Measurements from ENCODE around the gene CHSY1.
"Not testable (repeated sequence)": the region's sequence is repeated elsewhere in the genome, so short reads cannot be mapped to it uniquely, and the experiment has no call there.

Gene CHSY1

GRCh38 chr15:101251830-101252820, at the start of gene CHSY1:
TSS of gene CHSY1 (minus strand) at chr15:101252048. CDS start at chr15:101251456, 592 bp downstream.
- Histone ChIP-seq H3K36me3 (replicated peaks) (peaks cover 8% of the 10 kb centered on the region), H3K27me3 (ENCODE audit: low read depth) (0 out of 2 replicates have a peak, but pooled peaks cover 3% of the 10 kb centered on the region), H3K9me3 (no peaks in the 10 kb centered on the region), H3K4me1 (peaks cover 7% of the 10 kb centered on the region), H3K4me3 (peak within 1 kb of the TSS; percentile 62)
- in situ Hi-C loops (cut with MboI; ENCODE audit: low sequenced_read_pairs): loop anchor here (25.0 kb wide), 1 partner anchor 340 kb away; the partner anchor contains the start of gene LRRK1
- DNase-seq (ENCODE audit: low spot score in 2 of 2): peak; percentile 74 to 87

- Histone ChIP-seq H3K36me3 (replicated peaks) (peaks cover 9% of the 10 kb centered on the region), H3K4me1 (peaks cover 17% of the 10 kb centered on the region), H3K27me3 (ENCODE audit: low read depth) (no peaks in the 10 kb centered on the region), H3K4me3 (peak overlapping the region; percentile 76), H3K9me3 (no peaks in the 10 kb centered on the region)
- DNase-seq (ENCODE audit: low spot score in 2 of 2): no peak
- in situ Hi-C loops (cut with MboI; ENCODE audit: low sequenced_read_pairs): loop anchor here (5.0 kb wide), 1 partner anchor 346 kb away; no protein-coding TSS in a partner anchor
These were observed 44.9 kb upstream of the CHSY1 start for GRCh38 chr15:101296418-101297405.

- H3K36me3 ChIP-seq (replicated peaks): peaks cover 17% of the 10 kb centered on the region
- H3K27me3 ChIP-seq (ENCODE audit: low read depth): no peaks in the 10 kb centered on the region
- H3K4me1 ChIP-seq: peaks cover 17% of the 10 kb centered on the region
- in situ Hi-C loops (cut with MboI; ENCODE audit: low sequenced_read_pairs): loop anchor here (5.0 kb wide), 1 partner anchor 347 kb away; no protein-coding TSS in a partner anchor
- no peak for DNase-seq (ENCODE audit: low spot score in 2 of 2)
- H3K9me3 ChIP-seq: no peaks in the 10 kb centered on the region
- peak overlapping the region; percentile 76 for H3K4me3 ChIP-seq
These were observed 43.8 kb upstream of the CHSY1 start for GRCh38 chr15:101295607-101296161.

- Histone ChIP-seq H3K4me3 (peak within 1 kb of the TSS; percentile 76), H3K27me3 (ENCODE audit: low read depth) (no peaks in the 10 kb centered on the region), H3K36me3 (replicated peaks) (peaks cover 21% of the 10 kb centered on the region), H3K9me3 (no peaks in the 10 kb centered on the region), H3K4me1 (peaks cover 17% of the 10 kb centered on the region)
- in situ Hi-C loops (cut with MboI; ENCODE audit: low sequenced_read_pairs): loop anchor here (5.0 kb wide), 1 partner anchor 347 kb away; no protein-coding TSS in a partner anchor
- peak; percentile 93 to 97 for DNase-seq (ENCODE audit: low spot score in 2 of 2)
These were observed 43.1 kb upstream of the CHSY1 start, which contains the start of gene SNRPA1 for GRCh38 chr15:101294731-101295606. TSS of gene SNRPA1 (minus strand) at chr15:101295248. CDS start at chr15:101295178, 70 bp downstream.

GRCh38 chr15:101293122-101293521, 41.3 kb upstream of the CHSY1 start:
- H3K27me3 ChIP-seq (ENCODE audit: low read depth): no peaks in the 10 kb centered on the region
- DNase-seq (ENCODE audit: low spot score in 2 of 2): no peak
- peaks cover 38% of the 10 kb centered on the region for H3K36me3 ChIP-seq (replicated peaks)
- H3K4me1 ChIP-seq: peaks cover 17% of the 10 kb centered on the region
- in situ Hi-C loops (cut with MboI; ENCODE audit: low sequenced_read_pairs): no loop called here
- H3K4me3 ChIP-seq: peak overlapping the region; percentile 76
- no peaks in the 10 kb centered on the region for H3K9me3 ChIP-seq

GRCh38 chr15:101288905-101289513, 37.2 kb upstream of the CHSY1 start:
- H3K36me3 ChIP-seq (replicated peaks): peaks cover 79% of the 10 kb centered on the region
- in situ Hi-C loops (cut with MboI; ENCODE audit: low sequenced_read_pairs): no loop called here
- DNase-seq (ENCODE audit: low spot score in 2 of 2): peak in 1 of 2 experiments; percentile 38

GRCh38 chr15:101287342-101287741, 35.5 kb upstream of the CHSY1 start:
- H3K27me3 ChIP-seq (ENCODE audit: low read depth); H3K4me1 ChIP-seq; H3K4me3 ChIP-seq; in situ Hi-C loops (cut with MboI; ENCODE audit: low sequenced_read_pairs); DNase-seq (ENCODE audit: low spot score in 2 of 2); H3K9me3 ChIP-seq: not testable (repeated sequence)
- peaks cover 92% of the 10 kb centered on the region for H3K36me3 ChIP-seq (replicated peaks)

More at GRCh38 chr15:101288905-101289513, 37.2 kb upstream of the CHSY1 start:
- H3K4me1 ChIP-seq: peaks cover 9% of the 10 kb centered on the region
- no peaks in the 10 kb centered on the region for H3K9me3 ChIP-seq
- H3K27me3 ChIP-seq (ENCODE audit: low read depth): no peaks in the 10 kb centered on the region
- no peak overlapping the region for H3K4me3 ChIP-seq

GRCh38 chr15:101286471-101287114, 34.7 kb upstream of the CHSY1 start:
- in situ Hi-C loops (cut with MboI; ENCODE audit: low sequenced_read_pairs): no loop called here

GRCh38 chr15:101283931-101284330, 32.1 kb upstream of the CHSY1 start:
- Histone ChIP-seq H3K9me3 (no peaks in the 10 kb centered on the region), H3K27me3 (ENCODE audit: low read depth) (no peaks in the 10 kb centered on the region), H3K4me3 (no peak overlapping the region), H3K36me3 (replicated peaks) (peaks cover 88% of the 10 kb centered on the region), H3K4me1 (no peaks in the 10 kb centered on the region)
- in situ Hi-C loops (cut with MboI; ENCODE audit: low sequenced_read_pairs): no loop called here
- DNase-seq (ENCODE audit: low spot score in 2 of 2): no peak

More at GRCh38 chr15:101286471-101287114, 34.7 kb upstream of the CHSY1 start:
- Histone ChIP-seq H3K27me3 (ENCODE audit: low read depth) (no peaks in the 10 kb centered on the region), H3K4me3 (no peak overlapping the region), H3K4me1 (no peaks in the 10 kb centered on the region), H3K36me3 (replicated peaks) (peaks cover 92% of the 10 kb centered on the region), H3K9me3 (no peaks in the 10 kb centered on the region)
- DNase-seq (ENCODE audit: low spot score in 2 of 2): no peak

- peaks cover 54% of the 10 kb centered on the region for H3K36me3 ChIP-seq (replicated peaks)
- in situ Hi-C loops (cut with MboI; ENCODE audit: low sequenced_read_pairs): no loop called here
These were observed 28.2 kb upstream of the CHSY1 start for GRCh38 chr15:101280007-101280406.

GRCh38 chr15:101277943-101278564, 26.2 kb upstream of the CHSY1 start:
- Histone ChIP-seq H3K9me3 (no peaks in the 10 kb centered on the region), H3K4me3 (peak overlapping the region; percentile 68), H3K27me3 (ENCODE audit: low read depth) (no peaks in the 10 kb centered on the region), H3K36me3 (replicated peaks) (peaks cover 56% of the 10 kb centered on the region), H3K4me1 (no peaks in the 10 kb centered on the region)
- in situ Hi-C loops (cut with MboI; ENCODE audit: low sequenced_read_pairs): no loop called here
- no peak for DNase-seq (ENCODE audit: low spot score in 2 of 2)

More at GRCh38 chr15:101280007-101280406, 28.2 kb upstream of the CHSY1 start:
- H3K4me3 ChIP-seq: no peak overlapping the region
- DNase-seq (ENCODE audit: low spot score in 2 of 2): no peak
- no peaks in the 10 kb centered on the region for H3K27me3 ChIP-seq (ENCODE audit: low read depth)
- no peaks in the 10 kb centered on the region for H3K9me3 ChIP-seq
- no peaks in the 10 kb centered on the region for H3K4me1 ChIP-seq

All from HAP-1 (cell line).